Hepatocyte (in vitro differentiated cells): ENCODE measurements around the gene SATB2. TPM values are rescaled to one million over a fixed set of nuclear protein-coding genes. Genes with fewer than 3 reads are reported as not detected.

Experiments
- DNase-seq: peaks from one replicate; pipeline ENCODE4 v3.0.0-alpha.2; 2016; ENCODE audit warnings: low spot score
- H2AFZ ChIP-seq: fragments of 200-600 bp; sonication (generic); 2 replicates; pipeline ENCODE4 v1.6.0; 2016; ENCODE audit warnings: antibody characterized with exemption, mild to moderate bottlenecking
- H3K27ac ChIP-seq: fragments of 200-600 bp; sonication (generic); 2 replicates; pipeline ENCODE4 v1.5.1; 2016; ENCODE audit warnings: mild to moderate bottlenecking
- H3K27me3 ChIP-seq: fragments of 200-600 bp; sonication (generic); 2 replicates; pipeline ENCODE4 v1.6.1; 2016
- H3K36me3 ChIP-seq: fragments of 200-600 bp; sonication (generic); replicated peaks from 2 replicates; pipeline ENCODE4 v1.5.1; 2016; ENCODE audit warnings: low read depth; ENCODE audit not compliant: insufficient read depth
- H3K4me1 ChIP-seq: fragments of 200-600 bp; sonication (generic); 2 replicates; pipeline ENCODE4 v1.5.1; 2016; ENCODE audit warnings: mild to moderate bottlenecking, moderate library complexity; ENCODE audit not compliant: insufficient read depth
- H3K4me2 ChIP-seq: fragments of 200-600 bp; sonication (generic); 2 replicates; pipeline ENCODE4 v1.6.0; 2016
- H3K4me3 ChIP-seq: fragments of 200-600 bp; sonication (generic); 2 replicates; pipeline ENCODE4 v1.5.1; 2016; ENCODE audit warnings: mild to moderate bottlenecking
- H3K79me2 ChIP-seq: fragments of 200-600 bp; sonication (generic); 2 replicates; pipeline ENCODE4 v1.6.0; 2017; ENCODE audit warnings: mild to moderate bottlenecking
- H3K9me2 ChIP-seq: fragments of 200-600 bp; sonication (generic); replicated peaks from 2 replicates; pipeline ENCODE4 v1.6.0; 2017; ENCODE audit warnings: mild to moderate bottlenecking; ENCODE audit not compliant: insufficient read depth
- H3K9me3 ChIP-seq: fragments of 200-600 bp; sonication (generic); 2 replicates; pipeline ENCODE4 v1.5.1; 2016; ENCODE audit warnings: low read depth, mild to moderate bottlenecking
- H4K20me1 ChIP-seq: fragments of 200-600 bp; sonication (generic); 2 replicates; pipeline ENCODE4 v1.6.0; 2016; ENCODE audit warnings: mild to moderate bottlenecking; ENCODE audit not compliant: insufficient read depth, poor library complexity, severe bottlenecking
- EZH2 ChIP-seq: fragments of 200-600 bp; sonication (generic); IDR thresholded peaks from 2 replicates; pipeline ENCODE4 v1.6.1; 2016; ENCODE audit warnings: antibody characterized with exemption, mild to moderate bottlenecking, borderline replicate concordance
- EZH2phosphoT487 ChIP-seq: fragments of 200-600 bp; sonication (generic); IDR thresholded peaks from one replicate; pipeline ENCODE4 v1.6.1; 2018; ENCODE audit warnings: antibody characterized with exemption, mild to moderate bottlenecking, low read depth, moderate library complexity; ENCODE audit not compliant: unreplicated experiment, severe bottlenecking
- WGBS: methylation state at CpG from one replicate; pipeline ENCODE4 v1.1.6; 2016; ENCODE audit warnings: low lambda C conversion rate; ENCODE audit errors: missing lambda C conversion rate; 5-methylcytosine and 5-hydroxymethylcytosine counted together
- polyA plus RNA-seq: library from polyadenylated mRNA; unstranded; fragments of >200 nt; fragmentation: Nextera tagmentation; extraction: Ambion mirVana; gene quantifications from 2 replicates; pipeline ENCODE4 v1.2.1, GENCODE V29; 2016
- total RNA-seq: library from RNA; depleted of rRNA; stranded (reverse); fragments of >200 nt; gene quantifications from 2 replicates; pipeline ENCODE4 v1.2.3, GENCODE V29; 2014
- TF ChIP-seq, protein P1 (sequence below): fragments of 200-600 bp; sonication (generic); IDR thresholded peaks from 2 replicates; pipeline ENCODE4 v1.5.1; 2016; ENCODE audit warnings: antibody characterized with exemption, mild to moderate bottlenecking; ENCODE audit not compliant: poor library complexity

The SATB2 gene
- total and polyA plus RNA-seq, 2 experiments from 2014 or later: 1.9 to 8.7 TPM

DNA sequence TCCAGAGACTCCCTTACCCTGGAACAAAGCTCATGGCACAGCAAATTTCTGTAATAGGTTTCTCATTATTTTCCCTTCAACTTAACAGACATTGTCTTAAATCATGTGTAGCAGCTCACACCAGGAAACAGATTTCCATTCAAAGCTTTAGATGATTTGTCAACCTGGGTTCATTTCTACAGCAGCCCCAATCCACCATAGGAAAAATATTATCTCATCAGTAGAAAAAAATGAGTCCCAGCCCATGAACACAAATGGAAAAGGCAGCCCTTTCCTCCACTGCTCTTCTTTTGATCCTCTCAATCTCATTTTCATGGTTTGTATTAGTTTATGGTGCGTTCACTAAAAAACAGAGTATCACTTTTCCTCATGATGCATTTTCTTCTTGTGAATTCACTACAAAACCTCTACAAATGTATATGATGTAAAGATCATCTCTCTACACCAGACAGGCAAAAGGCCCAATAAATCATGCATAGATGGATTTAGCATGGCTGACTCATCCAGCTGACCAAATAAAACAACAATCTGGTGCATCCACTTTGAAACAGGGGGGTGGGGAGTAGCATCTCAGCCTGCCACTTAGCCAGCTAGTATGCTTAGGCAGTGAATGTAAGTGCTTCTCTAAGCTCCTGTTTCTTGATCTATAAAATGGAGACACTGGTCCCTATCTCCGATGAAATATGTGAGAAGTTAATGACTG lies 78.6 kb downstream of the SATB2 start:
- DNase-seq: peak; percentile 23
- Histone ChIP-seq H3K9me3 (no peaks in the 10 kb centered on the region), H3K4me1 (no peaks in the 10 kb centered on the region), H3K27me3 (no peaks in the 10 kb centered on the region), H3K4me3 (no peak overlapping the region), H2AFZ (no peak overlapping the region), H3K4me2 (no peak overlapping the region), H4K20me1 (no peaks in the 10 kb centered on the region), H3K9me2 (no peaks in the 10 kb centered on the region), H3K36me3 (no peaks in the 10 kb centered on the region), H3K27ac (peak overlapping the region; percentile 13), H3K79me2 (no peaks in the 10 kb centered on the region)
- 65% methylated on average over 2 of the region's 2 CpGs for WGBS
- no peak for TF ChIP-seq EZH2phosphoT487
- TF ChIP-seq, protein P1, sequence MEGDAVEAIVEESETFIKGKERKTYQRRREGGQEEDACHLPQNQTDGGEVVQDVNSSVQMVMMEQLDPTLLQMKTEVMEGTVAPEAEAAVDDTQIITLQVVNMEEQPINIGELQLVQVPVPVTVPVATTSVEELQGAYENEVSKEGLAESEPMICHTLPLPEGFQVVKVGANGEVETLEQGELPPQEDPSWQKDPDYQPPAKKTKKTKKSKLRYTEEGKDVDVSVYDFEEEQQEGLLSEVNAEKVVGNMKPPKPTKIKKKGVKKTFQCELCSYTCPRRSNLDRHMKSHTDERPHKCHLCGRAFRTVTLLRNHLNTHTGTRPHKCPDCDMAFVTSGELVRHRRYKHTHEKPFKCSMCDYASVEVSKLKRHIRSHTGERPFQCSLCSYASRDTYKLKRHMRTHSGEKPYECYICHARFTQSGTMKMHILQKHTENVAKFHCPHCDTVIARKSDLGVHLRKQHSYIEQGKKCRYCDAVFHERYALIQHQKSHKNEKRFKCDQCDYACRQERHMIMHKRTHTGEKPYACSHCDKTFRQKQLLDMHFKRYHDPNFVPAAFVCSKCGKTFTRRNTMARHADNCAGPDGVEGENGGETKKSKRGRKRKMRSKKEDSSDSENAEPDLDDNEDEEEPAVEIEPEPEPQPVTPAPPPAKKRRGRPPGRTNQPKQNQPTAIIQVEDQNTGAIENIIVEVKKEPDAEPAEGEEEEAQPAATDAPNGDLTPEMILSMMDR: no peak
- no peak for TF ChIP-seq EZH2

DNA sequence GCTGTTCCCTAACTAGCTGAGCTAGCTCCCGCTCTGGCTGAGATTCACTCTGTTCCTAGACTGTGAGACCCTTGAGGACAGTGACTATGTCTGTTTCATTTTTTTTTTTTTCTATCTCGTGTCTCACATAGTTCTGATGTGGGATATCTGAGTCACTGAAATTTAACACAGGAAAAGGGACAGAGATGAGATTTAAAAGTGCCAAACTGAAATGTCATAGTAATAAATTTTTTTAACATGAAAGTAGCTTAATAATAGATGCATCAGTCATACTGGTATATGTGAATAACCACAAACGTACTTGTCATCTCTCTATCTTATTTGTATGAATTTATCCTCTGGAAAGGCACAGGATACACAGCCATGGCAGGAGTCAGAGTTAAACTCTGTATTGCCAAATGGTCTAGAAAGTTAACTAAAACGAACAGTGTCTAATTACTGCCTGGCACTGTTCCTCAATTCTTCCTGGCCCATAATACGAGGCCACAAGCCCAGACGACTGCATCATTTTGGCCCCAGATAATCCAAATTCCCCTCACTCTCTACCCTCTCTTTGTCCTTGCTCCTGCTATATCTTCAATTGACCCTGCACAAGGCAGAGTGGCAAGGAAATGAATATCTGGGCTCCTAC lies 87.5 kb downstream of the SATB2 start:
- Histone ChIP-seq H3K4me2 (no peak overlapping the region), H3K27ac (no peak overlapping the region)

DNA sequence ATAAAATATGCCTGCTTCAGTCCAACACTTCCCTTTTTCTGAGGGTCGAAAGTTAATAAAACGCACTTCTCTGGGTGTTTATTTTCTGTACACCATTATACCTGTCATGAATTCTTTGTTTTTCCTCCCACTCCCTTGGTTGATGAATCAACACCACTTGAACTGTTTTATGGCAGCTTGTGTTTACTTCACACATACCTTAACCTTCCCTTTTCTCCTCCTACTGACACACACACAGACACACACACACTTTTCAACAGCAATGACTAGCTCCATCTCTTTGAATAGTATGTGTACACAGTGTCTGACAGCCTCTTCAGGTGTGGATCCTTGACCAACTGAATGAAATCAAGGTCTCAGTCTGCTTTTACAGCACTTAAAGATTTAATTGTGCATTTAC lies 91.3 kb downstream of the SATB2 start:
- no peaks in the 10 kb centered on the region for H3K9me3 ChIP-seq
- no peaks in the 10 kb centered on the region for H4K20me1 ChIP-seq
- H3K27me3 ChIP-seq: no peaks in the 10 kb centered on the region
- H3K4me3 ChIP-seq: no peak overlapping the region
- peak; percentile 47 for DNase-seq
- H2AFZ ChIP-seq: no peak overlapping the region
- H3K27ac ChIP-seq: peak overlapping the region; percentile 56
- no peaks in the 10 kb centered on the region for H3K79me2 ChIP-seq
- 38% methylated on average over 2 of the region's 2 CpGs for WGBS
- H3K4me1 ChIP-seq: no peaks in the 10 kb centered on the region
- TF ChIP-seq EZH2phosphoT487 (no peak), EZH2 (no peak)
- TF ChIP-seq, protein P1: no peak
- H3K36me3 ChIP-seq: no peaks in the 10 kb centered on the region
- H3K9me2 ChIP-seq: no peaks in the 10 kb centered on the region
- peak overlapping the region; percentile 14 for H3K4me2 ChIP-seq

More for the DNA sequence above, 87.5 kb downstream of the SATB2 start:
- Histone ChIP-seq H3K9me3 (no peaks in the 10 kb centered on the region), H3K27me3 (no peaks in the 10 kb centered on the region), H3K4me1 (no peaks in the 10 kb centered on the region), H3K36me3 (no peaks in the 10 kb centered on the region), H3K79me2 (no peaks in the 10 kb centered on the region), H3K4me3 (no peak overlapping the region), H3K9me2 (no peaks in the 10 kb centered on the region), H2AFZ (no peak overlapping the region), H4K20me1 (no peaks in the 10 kb centered on the region)
- no peak for DNase-seq
- TF ChIP-seq EZH2phosphoT487 (no peak), EZH2 (no peak)
- TF ChIP-seq, protein P1: no peak
- 77% methylated on average over 6 of the region's 6 CpGs for WGBS
